NT2/D1 (cell line): Measurements from ENCODE around the gene CLIC5.

ENCODE experiments used
- SUZ12 ChIP-seq: IDR thresholded peaks from 2 replicates; pipeline ENCODE4 v1.6.1; 2011; ENCODE audit not compliant: insufficient read length, insufficient read depth; ENCODE audit errors: extremely low read depth
- YY1 ChIP-seq: IDR thresholded peaks from 2 replicates; pipeline ENCODE4 v1.6.1; 2011; ENCODE audit not compliant: insufficient read length, insufficient read depth
- ZNF274 ChIP-seq: IDR thresholded peaks from 2 replicates; pipeline ENCODE4 v1.6.1; 2011; ENCODE audit warnings: mild to moderate bottlenecking, low read depth, low read length

GRCh38 chr6:46017726-46018125 is 2.1 kb upstream of the CLIC5 start:
- no peak for TF ChIP-seq ZNF274
- TF ChIP-seq YY1 = no peak
- no peak for TF ChIP-seq SUZ12
